Endothelial cell of umbilical vein (primary cell): ENCODE results near the gene POLR2E. TPM values are rescaled to one million over a fixed set of nuclear protein-coding genes. Genes with fewer than 3 reads are reported as not detected.

Experiments used
- BruUV-seq: library from RNA; stranded (reverse); fragments of 400-500 nt; replicated peaks from 2 replicates; lab custom pipeline; 2021; lab: Mats Ljungman, UMichigan
- CTCF ChIA-PET: fragments of 300-600, 350-600 bp; sonication (Branson Sonifier 250); formaldehyde crosslinking; loops from one replicate; lab custom pipeline; 2021; ENCODE audit warnings: antibody characterized with exemption, inconsistent platforms; lab: Charles Lee
- POLR2A ChIA-PET: fragments of 300-600, 350-600 bp; sonication (Branson Sonifier 250); formaldehyde crosslinking; loops from one replicate; lab custom pipeline; 2021; ENCODE audit warnings: antibody characterized with exemption, inconsistent platforms; lab: Charles Lee
- DNase-seq: peaks from one replicate; pipeline ENCODE4 v3.0.0-alpha.2; 2011; ENCODE audit warnings: low read depth, low spot score
- FAIRE-seq: peaks from 2 replicates; lab custom pipeline; 2011; peaks lifted over from hg19 to GRCh38; lab: Jason Lieb, UNC
- H2AFZ ChIP-seq: 2 replicates; pipeline ENCODE4 v1.6.0; 2012; ENCODE audit warnings: low read depth, low read length, control low read depth, inconsistent platforms
- H3K27ac ChIP-seq: 2 replicates; pipeline ENCODE4 v1.5.1; 2011; ENCODE audit warnings: low read depth, mild to moderate bottlenecking, control low read depth, low read length, moderate library complexity; ENCODE audit not compliant: insufficient read depth
- H3K27me3 ChIP-seq, 2 experiments: 2 replicates each; pipeline versions ENCODE4 v1.6.0 to v1.6.1; 2011; ENCODE audit warnings: low read length in 2 of 2, mixed read lengths in 1 of 2; ENCODE audit not compliant: control insufficient read depth in 2 of 2, insufficient read depth in 2 of 2
- H3K36me3 ChIP-seq, 2 experiments: 2 replicates in 1 of 2; 3 replicates in 1 of 2; pipeline ENCODE4 v1.5.1; 2011; ENCODE audit warnings: low read length in 2 of 2, mild to moderate bottlenecking in 1 of 2, moderate library complexity in 1 of 2; ENCODE audit not compliant: control insufficient read depth in 2 of 2, insufficient read depth in 2 of 2; ENCODE audit errors: extremely low read depth in 1 of 2
- H3K4me1 ChIP-seq: 3 replicates; pipeline ENCODE4 v1.5.1; 2011; ENCODE audit warnings: mild to moderate bottlenecking, low read length; ENCODE audit not compliant: control insufficient read depth, insufficient read depth; ENCODE audit errors: extremely low read depth
- H3K4me2 ChIP-seq: 2 replicates; pipeline ENCODE4 v1.6.1; 2011; ENCODE audit warnings: low read length, control low read depth, mixed read lengths; ENCODE audit not compliant: insufficient read depth
- H3K4me3 ChIP-seq, 3 experiments: fragments of 200-600 bp in 1 of 3; sonication (generic), shearing (Covaris generic) in 1 of 3; replicated peaks in 1 of 3; 2 replicates each; pipeline ENCODE4 v1.5.1; 2011 to 2016; ENCODE audit warnings: control low read depth in 3 of 3, low read length in 3 of 3, mild to moderate bottlenecking in 2 of 3, inconsistent platforms in 1 of 3, low read depth in 1 of 3, moderate library complexity in 1 of 3; ENCODE audit not compliant: insufficient read depth in 1 of 3
- H3K79me2 ChIP-seq: 2 replicates; pipeline ENCODE4 v1.6.0; 2012; ENCODE audit warnings: low read length, inconsistent platforms; ENCODE audit not compliant: control insufficient read depth, insufficient read depth
- H3K9ac ChIP-seq: replicated peaks from 2 replicates; pipeline ENCODE3; 2011; ENCODE audit warnings: low read length, control low read depth; ENCODE audit not compliant: insufficient read depth; ENCODE audit errors: extremely low read depth
- H3K9me1 ChIP-seq: replicated peaks from 3 replicates; pipeline ENCODE4 v1.6.0; 2011; ENCODE audit warnings: mild to moderate bottlenecking, low read length; ENCODE audit not compliant: control insufficient read depth, insufficient read depth; ENCODE audit errors: extremely low read depth
- H3K9me3 ChIP-seq: replicated peaks from 2 replicates; pipeline ENCODE4 v1.5.1; 2012; ENCODE audit warnings: low read length, inconsistent platforms; ENCODE audit not compliant: control insufficient read depth, insufficient read depth
- H4K20me1 ChIP-seq: replicated peaks from 2 replicates; pipeline ENCODE3; 2011; ENCODE audit warnings: mild to moderate bottlenecking, low read length; ENCODE audit not compliant: control insufficient read depth, insufficient read depth; ENCODE audit errors: extremely low read depth
- CTCF ChIP-seq, 2 donors: IDR thresholded peaks; 1 replicate in 1 of 2; 2 replicates in 1 of 2; pipeline ENCODE4 v1.5.1; 2011; ENCODE audit warnings: low read length in 2 of 2, mild to moderate bottlenecking in 2 of 2, moderate library complexity in 2 of 2, control low read depth in 1 of 2, inconsistent platforms in 1 of 2, low read depth in 1 of 2; ENCODE audit not compliant: insufficient read depth in 1 of 2; ENCODE audit errors: extremely low read depth in 1 of 2
- EZH2 ChIP-seq: IDR thresholded peaks from 2 replicates; pipeline ENCODE4 v1.6.1; 2012; ENCODE audit warnings: borderline replicate concordance, low read depth, mild to moderate bottlenecking, moderate library complexity, low read length, inconsistent platforms; ENCODE audit not compliant: severe bottlenecking
- FOS ChIP-seq: IDR thresholded peaks from 2 replicates; pipeline ENCODE4 v1.6.1; 2011; ENCODE audit warnings: mild to moderate bottlenecking, low read length, moderate library complexity, borderline replicate concordance; ENCODE audit not compliant: insufficient read depth
- GATA2 ChIP-seq: IDR thresholded peaks from 2 replicates; pipeline ENCODE4 v1.7.0; 2011; ENCODE audit warnings: low read depth, mild to moderate bottlenecking, moderate library complexity, mixed read lengths, low read length; ENCODE audit not compliant: insufficient read length, insufficient read depth
- JUN ChIP-seq: IDR thresholded peaks from 2 replicates; pipeline ENCODE4 v1.6.1; 2011; ENCODE audit warnings: borderline replicate concordance, low read depth; ENCODE audit not compliant: insufficient read length, insufficient read depth
- MAX ChIP-seq: IDR thresholded peaks from 2 replicates; pipeline ENCODE4 v1.6.1; 2011; ENCODE audit not compliant: insufficient read depth, insufficient read length
- MYC ChIP-seq: IDR thresholded peaks from one replicate; pipeline ENCODE4 v1.6.1; 2011; ENCODE audit warnings: mild to moderate bottlenecking, low read depth, low read length
- POLR2A ChIP-seq: IDR thresholded peaks from 2 replicates; pipeline ENCODE4 v1.6.1; 2012; ENCODE audit warnings: low read depth, mild to moderate bottlenecking, control low read depth, low read length
- POLR2AphosphoS5 ChIP-seq: IDR thresholded peaks from 2 replicates; pipeline ENCODE4 v1.6.1; 2012; ENCODE audit warnings: low read depth, mild to moderate bottlenecking, control low read depth, low read length, moderate library complexity; ENCODE audit not compliant: insufficient read depth
- dilution Hi-C: fragments of 300-500 bp; cut with MboI; formaldehyde crosslinking; loops from one replicate; pipeline ENCODE4 v1.15.0; 2019; ENCODE audit warnings: low sequenced_read_pairs; ENCODE audit not compliant: extremely low pct_ligation_motif_present
- intact Hi-C: fragments of 100-400 bp; cut with micrococcal nuclease; formaldehyde crosslinking; loops from one replicate; pipeline ENCODE4 v1.10.0; 2022
- polyA plus RNA-seq, 4 experiments: library from polyadenylated mRNA; depleted of rRNA in 3 of 4; stranded (reverse) in 3 of 4; unstranded in 1 of 4; fragments of >200 nt; gene quantifications; 2 replicates each; pipeline versions ENCODE4 v1.2.1 to v1.2.3, GENCODE V29; 2011 to 2012; ENCODE audit warnings: missing spikeins in 1 of 4
- total RNA-seq: library from RNA; stranded (reverse); gene quantifications from 2 replicates; pipeline ENCODE4 v1.2.3, GENCODE V29; 2021

POLR2E gene
- total and polyA plus RNA-seq, 2 donors (not counting 3 experiments of a cell fraction or from before 2014, with no cell fraction given) = 272 to 344 TPM

DNA sequence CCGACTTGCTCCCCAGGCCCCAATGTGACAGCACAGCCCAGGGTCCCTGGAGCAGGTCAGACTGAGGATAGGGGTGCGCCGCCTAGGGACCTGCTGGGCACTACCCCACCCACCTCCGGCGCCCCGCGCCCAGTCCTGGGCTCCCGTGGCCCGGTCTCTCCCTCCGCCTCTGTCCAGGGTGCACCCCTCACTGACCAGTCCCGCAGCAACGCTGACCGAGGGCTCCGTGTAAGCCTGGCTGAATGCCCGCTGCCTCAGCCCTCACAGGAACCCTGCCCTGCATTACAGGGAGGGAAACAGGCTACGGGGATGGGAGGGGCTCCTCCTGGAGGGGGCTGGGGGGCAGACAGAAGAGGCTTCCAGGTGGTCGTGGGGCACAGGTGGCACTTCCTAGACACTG, 40.3 kb upstream of the POLR2E start:
- ChIA-PET POLR2A (no interaction called here), CTCF (interaction anchor here (1.4 kb wide), 1 partner anchor 22 kb away, joined by 3 read pairs; no protein-coding TSS in a partner anchor)
- no TSS peak for BruUV-seq
- Histone ChIP-seq H3K79me2 (peaks cover 21% of the 10 kb centered on the region), H2AFZ (no peak overlapping the region), H3K4me3 (no peak overlapping the region), H3K4me1 (peaks cover 19% of the 10 kb centered on the region), H3K9me3 (no peaks in the 10 kb centered on the region), H3K27ac (no peak overlapping the region), H3K9ac (no peak overlapping the region), H3K27me3 (no peaks in the 10 kb centered on the region), H3K4me2 (no peak overlapping the region), H3K36me3 (no peaks in the 10 kb centered on the region), H4K20me1 (no peaks in the 10 kb centered on the region), H3K9me1 (no peaks in the 10 kb centered on the region)
- DNase-seq (no peak), FAIRE-seq (no peak)
- dilution Hi-C loops (no loop called here), intact Hi-C loops (no loop called here)
- TF ChIP-seq GATA2 (no peak), FOS (no peak), CTCF (IDR thresholded peaks at IDR 0.05; ENCODE audit: extremely low read depth in 1 of 2, insufficient read depth in 1 of 2, low read depth in 1 of 2, low read length in 2 of 2) (no peak), POLR2AphosphoS5 (no peak), JUN (no peak), MYC (no peak), MAX (no peak), POLR2A (no peak), EZH2 (no peak)
